A375 (cell line): Measurements from ENCODE around the gene ZNF200. TPM values are rescaled to one million over a fixed set of nuclear protein-coding genes. Genes with fewer than 3 reads are reported as not detected.

Experiments
- total RNA-seq: library from RNA; depleted of rRNA; stranded (reverse); fragments of >200 nt; shearing (Covaris generic); gene quantifications from 2 replicates; pipeline ENCODE4 v1.2.3, GENCODE V29; 2014; rRNA removed

ZNF200 gene
- total RNA-seq: 14.2 and 15.4 TPM in 2 replicates

GRCh38 chr16:3234857-3235561, at the start of gene ZNF200:
Gene ZNF200, minus strand, starts transcription at chr16:3235158. Its CDS starts 1,403 bp downstream, at chr16:3233755.

GRCh38 chr16:3282730-3283542, 48.0 kb upstream of the ZNF200 start, which contains the start of gene ZNF263:
Gene ZNF263, plus strand, starts transcription at chr16:3283491. Its CDS starts 328 bp downstream, at chr16:3283819.

GRCh38 chr16:3256146-3256865, 21.3 kb upstream of the ZNF200 start, which contains the start of gene MEFV:
Gene MEFV, minus strand, starts transcription at chr16:3256633. Its CDS starts 46 bp downstream, at chr16:3256587.

GRCh38 chr16:3187798-3188674, 46.9 kb downstream of the ZNF200 start, which contains the start of gene OR1F1:
Gene OR1F1, plus strand, starts transcription at chr16:3188204.

Other genes with a start within 250 kb of the ZNF200 start
- not detected in 2 replicates for gene CLDN9, start 222.2 kb downstream of the ZNF200 start, total RNA-seq
- not detected in 2 replicates for gene CLDN6, start 217.0 kb downstream of the ZNF200 start, total RNA-seq
- 716 and 822 TPM in 2 replicates for gene TNFRSF12A, start 214.8 kb downstream of the ZNF200 start, total RNA-seq
- 126 and 144 TPM in 2 replicates for gene HCFC1R1, start 211.2 kb downstream of the ZNF200 start, total RNA-seq
- gene THOC6, start 211.1 kb downstream of the ZNF200 start, total RNA-seq: 63.8 and 65.4 TPM in 2 replicates
- gene BICDL2, start 198.2 kb downstream of the ZNF200 start, total RNA-seq: not detected in 2 replicates
- gene MMP25, start 188.6 kb downstream of the ZNF200 start, total RNA-seq: 0.16 and 0.75 TPM in 2 replicates
- 2.2 TPM in 1 of 2 replicates, not detected in the other for gene IL32, start 169.5 kb downstream of the ZNF200 start, total RNA-seq
- gene ZSCAN10, start 135.9 kb downstream of the ZNF200 start, total RNA-seq: 0.26 and 2.2 TPM in 2 replicates
- gene ZNF205, start 122.6 kb downstream of the ZNF200 start, total RNA-seq: 16.9 and 18.4 TPM in 2 replicates
- gene ZNF213, start 100.1 kb downstream of the ZNF200 start, total RNA-seq: 5.2 and 6.7 TPM in 2 replicates
- not detected in 2 replicates for gene OR1F1, start 47.0 kb downstream of the ZNF200 start, total RNA-seq
- gene MEFV, start 21.5 kb upstream of the ZNF200 start, total RNA-seq: 0.38 TPM in 1 of 2 replicates, not detected in the other
- gene ZNF263, start 48.3 kb upstream of the ZNF200 start, total RNA-seq: 88.5 and 92.5 TPM in 2 replicates
- gene TIGD7, start 70.3 kb upstream of the ZNF200 start, total RNA-seq: 5.0 and 6.7 TPM in 2 replicates
- gene ZNF75A, start 70.3 kb upstream of the ZNF200 start, total RNA-seq: 16.6 and 21.6 TPM in 2 replicates
- not detected in 2 replicates for gene OR2C1, start 120.7 kb upstream of the ZNF200 start, total RNA-seq
- gene ZSCAN32, start 165.8 kb upstream of the ZNF200 start, total RNA-seq: 11.1 and 12.6 TPM in 2 replicates
- gene ZNF174, start 166.1 kb upstream of the ZNF200 start, total RNA-seq: 14.0 and 14.5 TPM in 2 replicates
- gene ZNF597, start 208.3 kb upstream of the ZNF200 start, total RNA-seq: 0.91 and 1.4 TPM in 2 replicates
- 9.6 and 15.4 TPM in 2 replicates for gene NAA60, start 208.5 kb upstream of the ZNF200 start, total RNA-seq